Sigmoid colon (tissue), 7 donors: ENCODE measurements around the gene GTF3C6. TPM values are rescaled to one million over a fixed set of nuclear protein-coding genes. Genes with fewer than 3 reads are reported as not detected.
"Not testable (repeated sequence)": the region's sequence is repeated elsewhere in the genome, so short reads cannot be mapped to it uniquely, and the experiment has no call there.

Experiments
- DNase-seq: peaks from one replicate; pipeline ENCODE4 v3.0.0-alpha.2; 2019
- H3K27ac ChIP-seq, 4 donors: fragments of 200-600 bp; sonication (generic); one replicate each; pipeline ENCODE4 v1.5.1; 2016 to 2019; ENCODE audit warnings: mild to moderate bottlenecking in 1 of 4
- H3K27me3 ChIP-seq, 3 donors: fragments of 200-600 bp; sonication (generic); one replicate each; pipeline ENCODE4 v1.5.1; 2019; ENCODE audit warnings: mild to moderate bottlenecking in 1 of 3
- H3K36me3 ChIP-seq, 4 donors: fragments of 200-600 bp; sonication (generic); one replicate each; pipeline ENCODE4 v1.5.1; 2016 to 2019
- H3K4me1 ChIP-seq, 4 donors: fragments of 200-600 bp; sonication (generic); one replicate each; pipeline ENCODE4 v1.5.1; 2017 to 2019
- H3K4me3 ChIP-seq, 4 donors: fragments of 200-600 bp; sonication (generic); one replicate each; pipeline ENCODE4 v1.5.1; 2017 to 2019; ENCODE audit warnings: mild to moderate bottlenecking in 2 of 4, moderate library complexity in 1 of 4
- H3K9me3 ChIP-seq, 4 donors: fragments of 200-600 bp in 3 of 4; sonication (generic) in 3 of 4; one replicate each; pipeline versions ENCODE4 v1.5.1 to v1.6.1; 2013 to 2019
- EP300 ChIP-seq, 4 donors: sonication (generic); formaldehyde crosslinking; IDR thresholded peaks; one replicate each; pipeline ENCODE4 v1.6.1; 2017; ENCODE audit warnings: antibody characterized with exemption in 4 of 4
- POLR2A ChIP-seq, 2 donors: fragments of 450-650 bp; IDR thresholded peaks; one replicate each; pipeline ENCODE4 v1.6.1; 2016; ENCODE audit warnings: antibody characterized with exemption in 2 of 2, mild to moderate bottlenecking in 2 of 2, moderate library complexity in 2 of 2
- POLR2AphosphoS5 ChIP-seq, 4 donors: sonication (generic); formaldehyde crosslinking; IDR thresholded peaks; one replicate each; pipeline ENCODE4 v1.6.1; 2017; ENCODE audit warnings: antibody characterized with exemption in 4 of 4
- WGBS, 2 donors: extraction: QIAGEN DNeasy Blood & Tissue Kit; methylation state at CpG; one replicate each; pipeline ENCODE4 v1.1.7; 2013; 5-methylcytosine and 5-hydroxymethylcytosine counted together
- intact Hi-C: fragments of 100-400 bp; cut with DNase I; formaldehyde crosslinking; loops from one replicate; pipeline ENCODE4 v1.15.1; 2023
- polyA plus RNA-seq, 3 donors: library from polyadenylated mRNA; stranded (reverse); fragments of 200-250 nt; gene quantifications; one replicate each; pipeline ENCODE4 v1.2.3, GENCODE V29; 2013
- total RNA-seq, 4 donors: library from RNA; depleted of rRNA; stranded (reverse); fragments of >200 nt; gene quantifications; one replicate each; pipeline ENCODE4 v1.1.0, GENCODE V29; 2016
- TF ChIP-seq, protein P1 (sequence below), 4 experiments: fragments of 450-650 bp in 3 of 4; fragments of 200-600 bp in 1 of 4; IDR thresholded peaks; one replicate each; pipeline ENCODE4 v1.5.1; 2016 to 2019; ENCODE audit warnings: antibody characterized with exemption in 4 of 4, mild to moderate bottlenecking in 3 of 4, moderate library complexity in 2 of 4
- donor health status: healthy with polysubstance abuse.
- donor health status: Bipolar disorder and iron deficiency.
- donor health status: healthy.

Gene GTF3C6
- total and polyA plus RNA-seq, 7 donors: 41.0 to 100 (median 59.9) TPM

GRCh38 chr6:111013144-111013915 is 54.8 kb downstream of the GTF3C6 start:
- Histone ChIP-seq H3K27me3 (no peaks in the 10 kb centered on the region), H3K27ac (no peak overlapping the region), H3K4me3 (no peak overlapping the region), H3K9me3 (no peaks in the 10 kb centered on the region), H3K4me1 (no peaks in the 10 kb centered on the region), H3K36me3 (peaks cover 0 to 53% (median 8%) of the 10 kb centered on the region in 4 donors)
- DNase-seq: no peak
- WGBS, 2 donors: 87 to 90% methylated on average over 4 of the region's 4 CpGs
- intact Hi-C loops: loop anchor here (5.0 kb wide), 1 partner anchor 199 kb away; no protein-coding TSS in a partner anchor
- TF ChIP-seq POLR2A (IDR thresholded peaks at IDR 0.05) (no peak), POLR2AphosphoS5 (IDR thresholded peaks at IDR 0.05) (no peak), EP300 (IDR thresholded peaks at IDR 0.05) (no peak)
- TF ChIP-seq, protein P1, sequence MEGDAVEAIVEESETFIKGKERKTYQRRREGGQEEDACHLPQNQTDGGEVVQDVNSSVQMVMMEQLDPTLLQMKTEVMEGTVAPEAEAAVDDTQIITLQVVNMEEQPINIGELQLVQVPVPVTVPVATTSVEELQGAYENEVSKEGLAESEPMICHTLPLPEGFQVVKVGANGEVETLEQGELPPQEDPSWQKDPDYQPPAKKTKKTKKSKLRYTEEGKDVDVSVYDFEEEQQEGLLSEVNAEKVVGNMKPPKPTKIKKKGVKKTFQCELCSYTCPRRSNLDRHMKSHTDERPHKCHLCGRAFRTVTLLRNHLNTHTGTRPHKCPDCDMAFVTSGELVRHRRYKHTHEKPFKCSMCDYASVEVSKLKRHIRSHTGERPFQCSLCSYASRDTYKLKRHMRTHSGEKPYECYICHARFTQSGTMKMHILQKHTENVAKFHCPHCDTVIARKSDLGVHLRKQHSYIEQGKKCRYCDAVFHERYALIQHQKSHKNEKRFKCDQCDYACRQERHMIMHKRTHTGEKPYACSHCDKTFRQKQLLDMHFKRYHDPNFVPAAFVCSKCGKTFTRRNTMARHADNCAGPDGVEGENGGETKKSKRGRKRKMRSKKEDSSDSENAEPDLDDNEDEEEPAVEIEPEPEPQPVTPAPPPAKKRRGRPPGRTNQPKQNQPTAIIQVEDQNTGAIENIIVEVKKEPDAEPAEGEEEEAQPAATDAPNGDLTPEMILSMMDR (IDR thresholded peaks at IDR 0.05): no peak

- Histone ChIP-seq H3K27ac (no peak overlapping the region), H3K9me3 (no peaks in the 10 kb centered on the region), H3K4me1 (no peaks in the 10 kb centered on the region), H3K36me3 (peaks cover 0 to 43% (median 4%) of the 10 kb centered on the region in 4 donors), H3K4me3 (no peak overlapping the region), H3K27me3 (no peaks in the 10 kb centered on the region)
- TF ChIP-seq POLR2A (IDR thresholded peaks at IDR 0.05): no peak
- no peak for TF ChIP-seq EP300 (IDR thresholded peaks at IDR 0.05)
- TF ChIP-seq, protein P1 (IDR thresholded peaks at IDR 0.05): no peak
- TF ChIP-seq POLR2AphosphoS5 (IDR thresholded peaks at IDR 0.05): no peak
- WGBS, 2 donors: 94 to 97% methylated on average over 3 of the region's 3 CpGs
- intact Hi-C loops: no loop called here
- DNase-seq: no peak
Measured at GRCh38 chr6:111015389-111016124, 57.1 kb downstream of the GTF3C6 start.

GRCh38 chr6:111017241-111017640 is 58.7 kb downstream of the GTF3C6 start:
- intact Hi-C loops: not testable (repeated sequence)
- WGBS, 2 donors: 98% methylated on average over 35 to 37 of the region's 37 CpGs

More at GRCh38 chr6:111017241-111017640, 58.7 kb downstream of the GTF3C6 start:
- H3K27me3 ChIP-seq, DNase-seq, H3K9me3 ChIP-seq, H3K4me3 ChIP-seq, H3K27ac ChIP-seq, H3K4me1 ChIP-seq: not testable (repeated sequence)
- H3K36me3 ChIP-seq: peaks cover 0 to 34% (median 4%) of the 10 kb centered on the region in 4 donors

Other genes with a start within 250 kb of the GTF3C6 start
- gene CDK19, start 143.2 kb upstream of the GTF3C6 start, total RNA-seq: 10 to 100 TPM; 12.1 to 17.8 (median 14.5) TPM
- 10 to 100 TPM in 1 of 3 donors, 1 to 10 TPM in 2; 6.7 to 10.1 (median 7.8) TPM for gene CDK19, start 143.2 kb upstream of the GTF3C6 start, polyA plus RNA-seq
- gene AMD1, start 83.9 kb upstream of the GTF3C6 start, total RNA-seq: 10 to 100 TPM; 44.6 to 74.2 (median 71.4) TPM
- 10 to 100 TPM; 45.0 to 64.7 (median 45.3) TPM for gene AMD1, start 83.9 kb upstream of the GTF3C6 start, polyA plus RNA-seq
- 10 to 100 TPM; 11.9 to 33.7 (median 22.0) TPM for gene RPF2, start 23.3 kb downstream of the GTF3C6 start, total RNA-seq
- 10 to 100 TPM; 18.0 to 19.4 (median 18.0) TPM for gene RPF2, start 23.3 kb downstream of the GTF3C6 start, polyA plus RNA-seq
- gene SLC16A10, start 128.8 kb downstream of the GTF3C6 start, total RNA-seq: under 1 TPM; 0.36 to 0.99 (median 0.89) TPM
- 1 to 10 TPM in 1 of 3 donors, under 1 TPM in 2; under 0.01 to 1.2 (median 0.23) TPM for gene SLC16A10, start 128.8 kb downstream of the GTF3C6 start, polyA plus RNA-seq